D721Med (cell line): ENCODE results near the gene ICAM1.
"Not testable (repeated sequence)": the region's sequence is repeated elsewhere in the genome, so short reads cannot be mapped to it uniquely, and the experiment has no call there.

Experiments used
- DNase-seq: peaks from one replicate; pipeline ENCODE4 v3.0.0; 2011; ENCODE audit warnings: low spot score; ENCODE audit not compliant: insufficient read length
- FAIRE-seq: peaks from 2 replicates; lab custom pipeline; 2011; peaks lifted over from hg19 to GRCh38; lab: Jason Lieb, UNC
- TF ChIP-seq, protein P1 (sequence below): IDR thresholded peaks from 2 replicates; pipeline ENCODE4 v1.5.1; 2012; ENCODE audit warnings: mild to moderate bottlenecking, control low read depth; ENCODE audit not compliant: insufficient read depth; ENCODE audit errors: missing control alignments

Gene ICAM1

DNA sequence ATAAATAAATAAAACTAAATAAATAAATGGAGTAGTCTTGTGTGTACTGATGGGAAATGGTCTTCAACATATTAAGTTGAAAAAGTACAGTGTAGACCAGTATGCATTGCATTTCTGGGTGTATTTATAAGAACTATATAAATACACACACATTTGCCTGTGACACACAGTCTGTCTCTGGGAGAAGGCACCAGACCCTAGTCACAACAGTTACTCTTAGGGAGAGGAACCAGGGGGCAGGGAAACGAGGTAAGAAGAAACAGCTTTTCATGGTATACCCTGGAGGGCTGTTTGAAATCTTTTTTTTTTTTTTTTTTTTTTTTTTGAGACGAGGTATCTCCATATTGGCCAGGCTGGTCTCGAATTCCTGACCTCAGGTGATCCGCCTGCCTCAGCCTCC, 37.0 kb upstream of the ICAM1 start:
- FAIRE-seq (no peak), DNase-seq (no peak)
- TF ChIP-seq, protein P1, sequence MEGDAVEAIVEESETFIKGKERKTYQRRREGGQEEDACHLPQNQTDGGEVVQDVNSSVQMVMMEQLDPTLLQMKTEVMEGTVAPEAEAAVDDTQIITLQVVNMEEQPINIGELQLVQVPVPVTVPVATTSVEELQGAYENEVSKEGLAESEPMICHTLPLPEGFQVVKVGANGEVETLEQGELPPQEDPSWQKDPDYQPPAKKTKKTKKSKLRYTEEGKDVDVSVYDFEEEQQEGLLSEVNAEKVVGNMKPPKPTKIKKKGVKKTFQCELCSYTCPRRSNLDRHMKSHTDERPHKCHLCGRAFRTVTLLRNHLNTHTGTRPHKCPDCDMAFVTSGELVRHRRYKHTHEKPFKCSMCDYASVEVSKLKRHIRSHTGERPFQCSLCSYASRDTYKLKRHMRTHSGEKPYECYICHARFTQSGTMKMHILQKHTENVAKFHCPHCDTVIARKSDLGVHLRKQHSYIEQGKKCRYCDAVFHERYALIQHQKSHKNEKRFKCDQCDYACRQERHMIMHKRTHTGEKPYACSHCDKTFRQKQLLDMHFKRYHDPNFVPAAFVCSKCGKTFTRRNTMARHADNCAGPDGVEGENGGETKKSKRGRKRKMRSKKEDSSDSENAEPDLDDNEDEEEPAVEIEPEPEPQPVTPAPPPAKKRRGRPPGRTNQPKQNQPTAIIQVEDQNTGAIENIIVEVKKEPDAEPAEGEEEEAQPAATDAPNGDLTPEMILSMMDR = no peak

DNA sequence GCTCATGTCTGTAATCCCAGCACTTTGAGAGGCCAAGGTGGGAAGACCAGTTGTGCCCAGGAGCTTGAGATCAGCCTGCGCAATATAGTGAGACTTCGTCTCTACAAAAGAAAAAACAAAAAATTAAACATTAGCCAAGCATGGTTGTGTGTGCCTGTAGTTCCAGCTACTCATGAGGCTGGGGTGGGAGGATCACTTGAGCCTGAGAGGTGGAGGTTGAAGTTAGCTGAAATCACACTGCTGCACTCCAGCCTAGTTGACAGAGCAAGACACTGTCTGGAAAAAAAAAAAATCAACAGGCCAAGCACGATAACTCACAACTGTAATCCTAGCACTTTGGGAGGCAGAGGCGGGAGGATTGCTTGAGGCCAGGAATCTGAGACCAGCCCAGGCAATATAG, 35.9 kb upstream of the ICAM1 start:
- TF ChIP-seq, protein P1 = no peak
- FAIRE-seq = no peak
- DNase-seq = no peak

DNA sequence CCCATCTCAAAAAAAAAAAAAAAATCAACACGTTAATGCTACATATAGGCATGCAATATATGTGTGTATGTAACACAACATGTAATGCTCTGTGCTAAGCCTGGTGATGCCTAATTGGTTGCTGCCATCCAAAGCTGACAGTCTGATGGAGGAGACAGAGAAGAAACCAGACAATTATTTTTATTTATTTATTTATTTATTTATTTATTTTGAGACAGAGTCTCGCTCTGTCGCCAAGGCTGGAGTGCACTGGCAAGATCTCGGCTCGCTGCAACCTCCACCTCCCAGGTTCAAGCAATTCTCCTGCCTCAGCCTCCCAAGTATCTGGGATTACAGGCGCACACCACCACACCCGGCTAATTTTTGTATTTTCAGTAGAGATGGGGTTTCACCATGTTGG, 35.5 kb upstream of the ICAM1 start:
- not testable (repeated sequence) for FAIRE-seq, DNase-seq

DNA sequence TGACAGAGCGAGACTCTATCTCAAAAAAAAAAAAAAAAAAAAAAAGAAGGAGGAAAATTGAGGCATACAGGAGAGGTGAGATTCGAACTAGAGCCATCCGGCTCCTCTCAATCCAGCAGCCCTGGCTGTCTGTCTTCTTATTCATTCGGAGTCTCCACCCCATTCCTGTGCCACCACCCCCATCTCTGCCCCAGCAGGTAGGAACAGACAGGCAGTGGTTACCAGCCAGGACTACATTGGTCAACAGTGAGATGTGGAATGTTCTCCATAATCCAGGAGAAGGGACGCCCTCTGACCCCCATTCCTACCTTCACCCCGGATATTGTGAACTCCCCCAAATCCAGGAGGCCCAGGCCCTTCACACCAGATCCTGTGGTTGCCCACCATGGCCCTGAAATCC, 33.2 kb upstream of the ICAM1 start:
- DNase-seq (no peak), FAIRE-seq (no peak)
- TF ChIP-seq, protein P1 = no peak

DNA sequence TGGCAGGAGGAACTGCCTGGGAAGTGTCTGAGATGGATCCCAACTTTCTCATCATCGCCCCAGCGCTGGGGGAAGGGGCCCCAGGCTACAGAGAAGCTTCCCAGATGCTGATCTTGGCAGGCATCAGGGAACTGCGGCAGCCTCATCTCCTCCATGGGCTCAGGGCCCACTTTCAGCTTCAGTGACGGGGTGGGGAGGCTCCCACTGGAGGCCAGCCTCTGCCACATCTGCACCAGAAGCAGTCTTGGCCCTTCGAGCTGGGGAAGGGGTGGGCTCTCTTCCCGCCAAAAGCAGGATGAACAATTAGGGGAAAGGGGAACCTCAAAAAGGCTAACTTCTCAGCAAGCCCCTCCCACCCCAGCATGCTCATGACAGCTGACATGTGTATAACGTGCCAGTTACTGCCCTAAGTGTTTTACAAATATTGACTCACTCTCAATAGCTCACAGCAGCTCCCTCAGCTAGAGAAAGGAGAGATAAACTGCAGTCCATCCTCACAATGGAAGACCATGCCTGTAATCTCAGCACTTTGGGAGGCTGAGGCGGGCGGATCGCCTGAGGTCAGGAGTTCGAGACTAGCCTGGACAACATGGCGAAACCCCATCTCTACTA, 32.6 kb upstream of the ICAM1 start:
- DNase-seq (no peak), FAIRE-seq (no peak)
- TF ChIP-seq, protein P1 = no peak

DNA sequence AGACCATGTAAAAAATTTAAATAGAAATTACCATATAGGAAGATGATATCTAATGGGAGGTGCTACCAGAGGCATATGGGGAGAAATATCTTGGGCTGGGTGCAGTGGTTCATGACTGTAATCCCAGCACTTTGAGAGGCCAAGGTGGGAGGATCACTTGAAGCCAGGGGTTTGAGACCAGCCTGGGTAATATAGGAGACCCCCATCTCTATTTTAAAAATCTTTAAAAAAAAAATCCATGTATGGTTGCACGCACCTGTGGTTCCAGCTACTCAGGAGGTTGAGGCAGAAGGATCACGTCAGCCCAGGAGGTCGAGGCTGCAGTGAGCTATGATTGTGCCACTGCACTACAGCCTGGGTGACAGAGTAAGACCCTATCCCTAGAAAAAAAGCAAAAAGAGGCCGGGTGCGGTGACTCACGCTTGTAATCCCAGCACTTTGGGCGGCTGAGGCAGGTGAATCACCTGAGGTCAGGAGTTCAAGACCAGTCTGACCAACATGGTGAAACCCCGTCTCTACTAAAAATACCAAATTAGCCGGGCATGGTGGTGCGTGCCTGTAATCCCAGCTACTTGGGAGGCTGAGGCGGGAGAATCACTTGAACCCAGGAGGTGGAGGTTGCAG, 29.0 kb upstream of the ICAM1 start:
- not testable (repeated sequence) for DNase-seq, FAIRE-seq

DNA sequence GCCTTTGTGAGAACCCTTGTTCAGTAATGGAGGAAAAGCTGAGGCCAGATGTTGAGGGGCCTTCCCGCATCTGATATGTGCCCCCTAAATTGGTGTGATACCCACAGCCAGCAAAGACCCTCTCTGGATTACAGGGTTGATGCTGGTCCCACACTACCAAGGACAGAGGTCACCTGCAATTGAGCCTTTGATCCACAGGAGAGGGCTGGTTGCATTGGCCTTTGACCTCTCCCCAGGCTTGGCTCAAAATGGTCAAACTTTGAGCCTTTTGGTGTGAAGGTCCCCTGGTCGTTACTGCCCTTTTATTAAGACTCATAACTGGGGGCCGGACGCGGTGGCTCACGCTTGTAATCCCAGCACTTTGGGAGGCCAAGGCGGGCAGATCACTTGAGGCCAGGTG, 27.3 kb upstream of the ICAM1 start:
- FAIRE-seq (no peak), DNase-seq (no peak)
- TF ChIP-seq, protein P1 = no peak

DNA sequence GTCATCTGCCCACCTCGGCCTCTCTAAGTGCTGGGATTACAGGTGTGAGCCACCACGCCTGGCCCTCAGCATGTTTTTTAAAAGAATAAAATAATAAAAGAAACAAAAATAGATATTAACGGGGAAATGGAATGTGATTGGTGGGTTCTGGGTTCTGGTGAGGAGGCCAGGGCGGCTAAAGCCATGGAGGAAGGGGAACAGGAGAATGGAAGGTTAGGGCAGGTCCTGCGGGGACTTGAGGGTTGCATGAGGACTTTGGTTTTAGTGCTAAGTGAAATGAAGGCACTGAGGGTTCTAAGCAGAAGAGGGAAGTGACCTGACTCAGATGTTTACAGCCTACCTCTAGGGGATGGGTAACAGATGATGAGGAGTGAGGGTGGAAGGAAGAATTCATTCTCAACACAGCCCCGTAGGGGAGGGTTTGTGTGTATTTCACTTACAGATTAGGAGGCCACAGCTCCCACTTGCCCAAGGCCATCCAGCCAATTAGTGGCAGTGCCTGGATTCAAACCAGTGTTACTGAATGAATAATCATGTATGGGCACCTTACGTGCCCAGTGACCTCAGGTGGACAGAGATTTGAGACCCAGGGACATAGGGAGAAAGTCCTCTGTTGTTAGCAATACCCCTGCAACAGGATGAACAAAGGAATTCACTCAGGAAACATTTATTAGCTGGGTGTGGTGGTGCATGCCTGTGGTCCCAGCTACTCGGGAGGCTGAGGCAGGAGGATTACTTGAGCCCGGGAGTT, 25.6 kb upstream of the ICAM1 start:
- DNase-seq (no peak), FAIRE-seq (no peak)
- TF ChIP-seq, protein P1 = no peak
